Endometrial microvascular endothelial cells (primary cell): Measurements from ENCODE around the gene ANXA2R. TPM values are rescaled to one million over a fixed set of nuclear protein-coding genes. Genes with fewer than 3 reads are reported as not detected.

Experiments
- total RNA-seq: library from RNA; depleted of rRNA; stranded (reverse); fragments of >200 nt; gene quantifications from one replicate; pipeline ENCODE4 v1.2.3, GENCODE V29; 2015; ENCODE audit errors: inconsistent ontology term

Gene ANXA2R
- total RNA-seq, 1 donor from 2014 or later: 11.1 TPM

Other genes with a start within 250 kb of the ANXA2R start
- 7.7 TPM for gene SELENOP, start 228.4 kb downstream of the ANXA2R start, total RNA-seq
- gene ZNF131, start 80.6 kb upstream of the ANXA2R start, total RNA-seq: 13.2 TPM
- gene NIM1K, start 151.9 kb upstream of the ANXA2R start, total RNA-seq: not detected